Neuronal stem cell (in vitro differentiated cells): ENCODE data around the gene PTCD1.

Source experiments
- DNase-seq: peaks from one replicate; pipeline ENCODE4 v3.0.0-alpha.2; 2013; ENCODE audit warnings: low spot score
- H2AFZ ChIP-seq: one replicate; pipeline ENCODE4 v1.6.1; 2013; ENCODE audit warnings: mild to moderate bottlenecking, low read length, inconsistent platforms
- H2AK5ac ChIP-seq: 2 replicates; pipeline ENCODE4 v1.6.1; 2013; ENCODE audit warnings: low read depth, mild to moderate bottlenecking, inconsistent platforms, low read length, moderate library complexity, mixed read lengths
- H2BK120ac ChIP-seq: 2 replicates; pipeline ENCODE4 v1.6.1; 2013; ENCODE audit warnings: low read depth, mild to moderate bottlenecking, inconsistent platforms, low read length, moderate library complexity, mixed read lengths
- H2BK12ac ChIP-seq: one replicate; pipeline ENCODE4 v1.6.1; 2013; ENCODE audit warnings: low read length, inconsistent platforms
- H2BK15ac ChIP-seq: 2 replicates; pipeline ENCODE4 v1.6.1; 2013; ENCODE audit warnings: mild to moderate bottlenecking, low read length, inconsistent platforms, mixed read lengths
- H2BK5ac ChIP-seq: one replicate; pipeline ENCODE4 v1.6.1; 2013; ENCODE audit warnings: inconsistent platforms, mild to moderate bottlenecking, low read length, moderate library complexity
- H3K14ac ChIP-seq: one replicate; pipeline ENCODE4 v1.6.1; 2013; ENCODE audit warnings: low read length, inconsistent platforms
- H3K18ac ChIP-seq: 2 replicates; pipeline ENCODE4 v1.6.1; 2013; ENCODE audit warnings: low read length, inconsistent platforms
- H3K23ac ChIP-seq: 2 replicates; pipeline ENCODE4 v1.6.1; 2013; ENCODE audit warnings: low read depth, mild to moderate bottlenecking, mixed read lengths, low read length, inconsistent platforms; ENCODE audit not compliant: poor library complexity
- H3K27ac ChIP-seq: replicated peaks from 3 replicates; pipeline ENCODE4 v1.5.1; 2013; ENCODE audit warnings: low read length, inconsistent platforms
- H3K27me3 ChIP-seq, 3 experiments: 2 replicates each; pipeline ENCODE4 v1.6.1; 2013; ENCODE audit warnings: low read length in 3 of 3, mild to moderate bottlenecking in 2 of 3, inconsistent platforms in 1 of 3, low read depth in 1 of 3, mixed read lengths in 1 of 3, moderate library complexity in 1 of 3; ENCODE audit not compliant: control insufficient read depth in 3 of 3, insufficient read depth in 3 of 3
- H3K36me3 ChIP-seq, 2 donors: replicated peaks in 1 of 2; 2 replicates each; pipeline ENCODE4 v1.6.1; 2013; ENCODE audit warnings: low read length in 2 of 2; ENCODE audit not compliant: control insufficient read depth in 2 of 2, insufficient read depth in 2 of 2
- H3K4ac ChIP-seq: 2 replicates; pipeline ENCODE4 v1.6.1; 2013; ENCODE audit warnings: inconsistent platforms, mild to moderate bottlenecking, low read length, moderate library complexity
- H3K4me1 ChIP-seq, 2 donors: 1 replicate in 1 of 2; 2 replicates in 1 of 2; pipeline ENCODE4 v1.6.1; 2013; ENCODE audit warnings: low read length in 2 of 2, low read depth in 1 of 2; ENCODE audit not compliant: control insufficient read depth in 2 of 2, insufficient read depth in 1 of 2
- H3K4me2 ChIP-seq: one replicate; pipeline ENCODE4 v1.6.1; 2013; ENCODE audit warnings: mild to moderate bottlenecking, low read length, inconsistent platforms; ENCODE audit not compliant: insufficient read depth, poor library complexity, severe bottlenecking
- H3K4me3 ChIP-seq, 2 donors: 2 replicates each; pipeline ENCODE4 v1.5.1; 2013; ENCODE audit warnings: low read length in 2 of 2, mild to moderate bottlenecking in 2 of 2, inconsistent platforms in 1 of 2, moderate library complexity in 1 of 2
- H3K79me1 ChIP-seq: one replicate; pipeline ENCODE4 v1.6.1; 2013; ENCODE audit warnings: low read depth, mild to moderate bottlenecking, inconsistent platforms, low read length, moderate library complexity
- H3K9ac ChIP-seq: one replicate; pipeline ENCODE4 v1.6.1; 2013; ENCODE audit warnings: mild to moderate bottlenecking, low read depth, low read length, inconsistent platforms; ENCODE audit not compliant: poor library complexity
- H3K9me3 ChIP-seq, 2 donors: replicated peaks in 1 of 2; 2 replicates each; pipeline versions ENCODE3 to v1.6.1; 2013; ENCODE audit warnings: low read length in 2 of 2, mild to moderate bottlenecking in 2 of 2, inconsistent platforms in 1 of 2, low read depth in 1 of 2, mixed read lengths in 1 of 2, moderate library complexity in 1 of 2; ENCODE audit not compliant: control insufficient read depth in 2 of 2, insufficient read depth in 1 of 2
- H4K8ac ChIP-seq: one replicate; pipeline ENCODE4 v1.6.1; 2013; ENCODE audit warnings: low read depth, mild to moderate bottlenecking, inconsistent platforms, low read length, moderate library complexity
- H4K91ac ChIP-seq: one replicate; pipeline ENCODE4 v1.6.1; 2013; ENCODE audit warnings: low read length, low read depth, mild to moderate bottlenecking, inconsistent platforms; ENCODE audit not compliant: poor library complexity
- WGBS, 2 donors: extraction: QIAGEN DNeasy Blood & Tissue Kit; methylation state at CpG; one replicate each; pipeline ENCODE4 v1.1.7; 2013; ENCODE audit warnings: missing lambda C conversion rate in 2 of 2, mixed read lengths in 1 of 2; ENCODE audit not compliant: insufficient read length in 2 of 2, insufficient replicate concordance in 1 of 2; ENCODE audit errors: extremely low coverage in 2 of 2; 5-methylcytosine and 5-hydroxymethylcytosine counted together

The PTCD1 gene

DNA sequence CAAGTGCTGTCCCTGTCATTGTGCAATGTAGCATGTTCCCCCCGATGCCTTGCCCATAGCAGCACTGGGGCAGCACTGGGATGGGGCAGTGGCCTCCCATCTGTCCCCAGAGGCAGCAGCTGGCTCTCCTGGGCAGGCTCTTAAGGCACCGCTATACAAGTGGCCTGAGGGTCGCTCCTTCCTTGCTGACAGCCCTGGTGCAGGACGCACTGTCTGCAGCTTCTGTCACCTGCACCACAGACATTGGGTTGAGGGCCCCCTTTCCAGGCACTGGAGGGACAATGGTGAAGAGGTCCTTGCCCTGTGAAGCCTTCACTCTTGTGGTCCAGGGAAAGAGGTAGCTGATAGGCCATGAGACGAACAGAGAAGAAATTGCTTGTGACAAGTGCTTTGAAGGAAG lies 10.7 kb upstream of the PTCD1 start:
- Histone ChIP-seq H3K27ac (no peak overlapping the region), H2BK5ac (no peak overlapping the region), H3K27me3 (no peaks in the 10 kb centered on the region), H2BK12ac (no peak overlapping the region), H2BK120ac (no peak overlapping the region), H3K9ac (no peak overlapping the region), H3K14ac (no peak overlapping the region), H4K8ac (no peak overlapping the region), H3K4me1 (no peaks in the 10 kb centered on the region), H3K23ac (no peak overlapping the region), H2AFZ (no peak overlapping the region), H3K36me3 (peaks cover 75 to 97% of the 10 kb centered on the region in 2 donors), H2AK5ac (no peak overlapping the region), H3K9me3 (no peaks in the 10 kb centered on the region), H2BK15ac (no peak overlapping the region), H3K4me2 (no peak overlapping the region), H3K18ac (no peak overlapping the region), H3K4ac (no peak overlapping the region), H3K4me3 (peak overlapping the region in 1 of 2 donors; percentile 3), H3K79me1 (peaks cover 10% of the 10 kb centered on the region), H4K91ac (no peak overlapping the region)
- WGBS, 2 donors = no CpG with 5 or more reads among the region's 5 CpGs
- no peak for DNase-seq

DNA sequence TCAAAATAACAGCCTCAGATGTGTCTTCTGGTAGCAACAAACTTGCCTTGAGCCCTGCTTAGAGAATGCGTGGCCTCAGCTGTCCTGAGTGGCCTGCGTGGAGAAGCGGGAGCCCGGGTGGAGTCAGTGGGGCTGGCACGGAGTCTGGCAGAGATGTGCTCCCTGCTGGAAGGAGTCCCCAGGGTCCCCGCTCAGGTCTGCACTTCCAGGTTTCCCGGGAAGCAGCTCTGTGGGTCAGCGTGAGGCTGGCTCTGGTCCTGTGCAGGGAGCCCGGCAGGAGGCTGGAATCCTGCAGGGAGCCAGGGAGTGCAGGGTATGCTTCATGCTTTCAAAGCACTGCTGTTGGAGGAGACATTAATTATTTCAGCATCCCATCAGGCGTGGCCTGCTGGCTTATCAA lies 10.3 kb upstream of the PTCD1 start:
- no peak overlapping the region for H3K27ac ChIP-seq
- no peaks in the 10 kb centered on the region for H3K4me1 ChIP-seq
- H3K14ac ChIP-seq = no peak overlapping the region
- H2AK5ac ChIP-seq = no peak overlapping the region
- no peak overlapping the region for H2AFZ ChIP-seq
- no peak overlapping the region for H4K8ac ChIP-seq
- no peak for DNase-seq
- H3K9ac ChIP-seq = peak overlapping the region; percentile 30
- no peak overlapping the region for H2BK120ac ChIP-seq
- no CpG with 5 or more reads among the region's 10 CpGs for WGBS, 2 donors
- no peak overlapping the region for H2BK15ac ChIP-seq
- no peak overlapping the region for H3K4ac ChIP-seq
- H3K4me2 ChIP-seq = no peak overlapping the region
- no peak overlapping the region for H4K91ac ChIP-seq
- no peak overlapping the region for H3K4me3 ChIP-seq
- no peaks in the 10 kb centered on the region for H3K9me3 ChIP-seq
- no peak overlapping the region for H2BK5ac ChIP-seq
- no peaks in the 10 kb centered on the region for H3K27me3 ChIP-seq
- peaks cover 72 to 97% of the 10 kb centered on the region in 2 donors for H3K36me3 ChIP-seq
- no peak overlapping the region for H3K23ac ChIP-seq
- no peak overlapping the region for H3K18ac ChIP-seq
- no peak overlapping the region for H2BK12ac ChIP-seq
- H3K79me1 ChIP-seq = peaks cover 10% of the 10 kb centered on the region

DNA sequence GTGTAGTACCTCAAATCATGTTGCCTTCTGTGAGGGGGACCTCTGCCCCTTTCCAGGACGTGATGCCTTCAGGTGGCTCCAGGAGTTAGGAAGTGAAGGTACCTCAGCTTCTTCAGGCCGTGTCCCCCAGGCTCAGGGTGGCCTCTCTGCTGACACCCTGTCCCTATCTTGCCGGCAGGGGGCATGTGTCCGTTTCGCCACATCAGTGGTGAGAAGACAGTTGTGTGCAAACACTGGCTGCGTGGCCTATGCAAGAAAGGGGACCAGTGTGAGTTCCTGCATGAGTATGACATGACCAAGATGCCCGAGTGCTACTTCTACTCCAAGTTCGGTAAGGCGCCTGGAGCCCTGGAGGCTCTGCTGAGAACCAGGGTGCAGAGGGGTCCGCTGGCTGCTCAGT lies 9.3 kb upstream of the PTCD1 start:
- no peak overlapping the region for H2AK5ac ChIP-seq
- no peak overlapping the region for H3K14ac ChIP-seq
- peak overlapping the region; percentile 81 for H3K23ac ChIP-seq
- WGBS, 2 donors = no CpG with 5 or more reads among the region's 10 CpGs
- H3K27me3 ChIP-seq = no peaks in the 10 kb centered on the region
- no peak overlapping the region for H4K91ac ChIP-seq
- H3K79me1 ChIP-seq = peaks cover 10% of the 10 kb centered on the region
- no peak overlapping the region for H3K4me2 ChIP-seq
- no peak overlapping the region for H2BK15ac ChIP-seq
- no peak overlapping the region for H2BK5ac ChIP-seq
- H3K9ac ChIP-seq = peak overlapping the region; percentile 3
- H3K27ac ChIP-seq = no peak overlapping the region
- H2BK12ac ChIP-seq = no peak overlapping the region
- no peaks in the 10 kb centered on the region for H3K9me3 ChIP-seq
- peaks cover 64 to 97% of the 10 kb centered on the region in 2 donors for H3K36me3 ChIP-seq
- H2AFZ ChIP-seq = no peak overlapping the region
- H3K4me3 ChIP-seq = no peak overlapping the region
- no peak overlapping the region for H4K8ac ChIP-seq
- H3K4ac ChIP-seq = no peak overlapping the region
- no peak overlapping the region for H3K18ac ChIP-seq
- no peak overlapping the region for H2BK120ac ChIP-seq
- no peak for DNase-seq
- H3K4me1 ChIP-seq = no peaks in the 10 kb centered on the region

DNA sequence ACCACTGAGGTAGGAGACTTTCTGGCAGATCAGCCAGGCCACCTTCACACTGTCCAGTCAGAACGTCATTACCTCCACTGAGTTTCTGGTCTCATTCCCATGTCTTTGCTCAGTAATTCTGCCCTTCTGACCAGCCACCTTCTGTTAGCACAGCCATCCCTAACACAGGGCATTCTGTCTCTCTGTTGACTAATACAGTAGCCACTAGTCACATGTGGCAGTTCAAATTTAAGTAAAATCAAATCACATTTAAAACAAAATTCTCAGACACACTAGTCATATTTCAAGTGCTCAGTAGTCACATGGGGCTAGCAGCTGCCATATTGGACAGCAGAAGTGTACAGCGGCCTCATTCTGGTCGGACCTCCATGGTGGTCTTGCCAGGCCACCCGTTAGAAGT lies 7.5 kb upstream of the PTCD1 start:
- no peak overlapping the region for H3K27ac ChIP-seq
- DNase-seq = no peak
- no CpG with 5 or more reads among the region's 4 CpGs for WGBS, 2 donors

More for the DNA sequence above, 7.5 kb upstream of the PTCD1 start:
- Histone ChIP-seq H3K79me1 (peaks cover 7% of the 10 kb centered on the region), H2AK5ac (no peak overlapping the region), H2BK120ac (no peak overlapping the region), H4K8ac (no peak overlapping the region), H3K4me2 (no peak overlapping the region), H2BK12ac (no peak overlapping the region), H4K91ac (no peak overlapping the region), H3K4me3 (no peak overlapping the region), H3K9ac (no peak overlapping the region), H3K23ac (no peak overlapping the region), H2BK15ac (no peak overlapping the region), H2AFZ (no peak overlapping the region), H2BK5ac (no peak overlapping the region), H3K27me3 (no peaks in the 10 kb centered on the region), H3K4me1 (no peaks in the 10 kb centered on the region), H3K9me3 (no peaks in the 10 kb centered on the region), H3K18ac (no peak overlapping the region), H3K36me3 (peaks cover 52 to 95% of the 10 kb centered on the region in 2 donors), H3K14ac (no peak overlapping the region), H3K4ac (no peak overlapping the region)
